Central memory CD8-positive, alpha-beta T cell (primary cell): ENCODE results near the gene TMEM174.

Source experiments
- ATAC-seq: fragments of 150-1000 bp; cut with Tn5 transposase; replicated peaks from 2 replicates; pipeline ENCODE4 v1.10.0; 2022; ENCODE audit warnings: mild to moderate bottlenecking, moderate FRiP score, moderate number of reproducible peaks; ENCODE audit not compliant: poor library complexity, severe bottlenecking; ENCODE audit errors: extremely low read depth
- DNase-seq, 2 donors: peaks; one replicate each; pipeline ENCODE4 v3.0.0; 2021; ENCODE audit warnings: low spot score in 2 of 2
- H3K27ac Mint-ChIP-seq: one replicate; pipeline ENCODE4 v1.8.0; 2022; ENCODE audit warnings: low read depth, mild to moderate bottlenecking, moderate library complexity, mixed read lengths
- H3K27me3 Mint-ChIP-seq: one replicate; pipeline ENCODE4 v1.8.0; 2022; ENCODE audit warnings: mixed read lengths
- H3K36me3 Mint-ChIP-seq: one replicate; pipeline ENCODE4 v1.8.0; 2022; ENCODE audit warnings: mild to moderate bottlenecking, moderate library complexity, mixed read lengths; ENCODE audit not compliant: insufficient read depth
- H3K4me1 Mint-ChIP-seq: one replicate; pipeline ENCODE4 v1.8.0; 2022; ENCODE audit warnings: mixed read lengths
- H3K4me3 Mint-ChIP-seq: one replicate; pipeline ENCODE4 v1.8.0; 2022; ENCODE audit warnings: mild to moderate bottlenecking, moderate library complexity, mixed read lengths
- H3K9me3 Mint-ChIP-seq: one replicate; pipeline ENCODE4 v1.8.0; 2022; ENCODE audit warnings: mixed read lengths

The TMEM174 gene

GRCh38 chr5:73139485-73139884 is 33.5 kb upstream of the TMEM174 start:
- Mint-ChIP-seq H3K4me1 (peaks cover 5% of the 10 kb centered on the region), H3K27me3 (peaks cover 39% of the 10 kb centered on the region), H3K4me3 (no peak overlapping the region), H3K9me3 (no peaks in the 10 kb centered on the region), H3K27ac (no peak overlapping the region), H3K36me3 (peaks cover 4% of the 10 kb centered on the region)
- ATAC-seq (no peak), DNase-seq (no peak)

DNA sequence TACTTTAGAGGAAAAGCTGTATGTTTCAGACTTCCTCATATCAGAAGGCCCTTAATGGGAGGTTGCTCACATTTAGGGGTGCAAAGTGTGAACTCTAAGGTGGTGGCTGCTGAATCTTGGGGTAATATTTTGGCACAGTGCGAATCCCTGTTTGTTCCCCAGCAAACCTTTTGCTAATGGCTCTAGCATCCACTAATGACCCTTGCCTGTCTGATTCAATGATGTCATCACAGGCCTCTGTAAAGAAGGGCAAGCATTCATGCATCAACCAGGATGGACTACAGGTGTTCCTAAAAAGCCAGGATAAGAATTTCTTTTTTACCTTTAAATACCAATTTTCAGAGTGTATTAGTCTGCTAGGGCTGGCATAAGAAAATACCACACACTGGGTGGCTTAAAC is 32.2 kb upstream of the TMEM174 start:
- Mint-ChIP-seq H3K4me3 (no peak overlapping the region), H3K4me1 (no peaks in the 10 kb centered on the region), H3K27me3 (peaks cover 48% of the 10 kb centered on the region), H3K36me3 (no peaks in the 10 kb centered on the region), H3K9me3 (no peaks in the 10 kb centered on the region), H3K27ac (no peak overlapping the region)
- DNase-seq, result no peak
- no peak for ATAC-seq

DNA sequence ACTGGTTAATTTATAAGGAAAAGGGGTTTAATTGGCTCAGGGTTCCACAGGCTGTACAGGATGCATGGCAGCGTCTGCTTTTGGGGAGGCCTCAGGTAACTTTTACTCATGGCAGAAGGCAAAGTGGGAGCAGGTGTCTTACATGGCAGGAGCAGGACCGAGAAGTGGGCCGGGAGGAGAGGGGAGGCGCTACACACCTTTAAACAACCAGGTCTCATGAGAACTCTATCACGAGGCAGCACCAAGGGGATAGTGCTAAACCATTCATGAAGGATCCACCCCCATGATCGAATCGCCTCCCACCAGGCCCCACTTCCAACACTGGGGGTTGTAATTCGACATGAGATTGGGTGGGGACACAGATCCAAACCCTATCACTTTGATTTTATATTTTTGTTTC is 31.0 kb upstream of the TMEM174 start:
- Mint-ChIP-seq H3K27me3 (peaks cover 53% of the 10 kb centered on the region), H3K9me3 (no peaks in the 10 kb centered on the region), H3K4me3 (no peak overlapping the region), H3K36me3 (no peaks in the 10 kb centered on the region), H3K27ac (no peak overlapping the region), H3K4me1 (no peaks in the 10 kb centered on the region)
- DNase-seq (no peak), ATAC-seq (no peak)

- Mint-ChIP-seq H3K4me1 (no peaks in the 10 kb centered on the region), H3K9me3 (no peaks in the 10 kb centered on the region), H3K36me3 (no peaks in the 10 kb centered on the region), H3K27me3 (peaks cover 38% of the 10 kb centered on the region), H3K4me3 (no peak overlapping the region), H3K27ac (no peak overlapping the region)
- ATAC-seq (no peak), DNase-seq (no peak)
These were observed 29.3 kb upstream of the TMEM174 start for GRCh38 chr5:73143716-73144115.

- ATAC-seq (no peak), DNase-seq (no peak)
- H3K9me3 Mint-ChIP-seq, result no peaks in the 10 kb centered on the region
- H3K4me1 Mint-ChIP-seq, result peaks cover 4% of the 10 kb centered on the region
- no peak overlapping the region for H3K27ac Mint-ChIP-seq
- peaks cover 17% of the 10 kb centered on the region for H3K27me3 Mint-ChIP-seq
- no peak overlapping the region for H3K4me3 Mint-ChIP-seq
- H3K36me3 Mint-ChIP-seq, result no peaks in the 10 kb centered on the region
These were observed 23.5 kb upstream of the TMEM174 start for GRCh38 chr5:73149540-73149939.

DNA sequence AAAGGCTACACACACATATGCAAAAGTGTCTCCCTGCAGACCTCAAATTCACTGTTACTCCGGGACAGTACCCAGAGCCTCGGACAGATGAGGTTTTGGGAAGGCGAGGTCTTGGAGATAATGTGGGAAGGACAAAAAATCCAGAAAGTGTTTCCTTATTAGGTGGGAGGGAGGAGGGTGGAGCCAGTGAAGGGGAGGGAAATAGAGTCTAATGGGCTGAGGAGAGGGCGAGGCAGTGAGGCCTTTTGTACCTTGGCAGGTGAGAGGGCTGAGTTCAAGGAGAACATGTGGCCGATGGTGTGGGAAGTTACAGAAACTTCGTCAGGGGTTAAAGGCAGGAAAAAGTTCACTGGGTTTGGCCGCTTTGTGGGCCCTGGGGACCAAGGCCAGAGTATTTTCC is 22.1 kb upstream of the TMEM174 start:
- Mint-ChIP-seq H3K4me3 (no peak overlapping the region), H3K27ac (no peak overlapping the region), H3K36me3 (no peaks in the 10 kb centered on the region), H3K9me3 (no peaks in the 10 kb centered on the region), H3K27me3 (peaks cover 19% of the 10 kb centered on the region), H3K4me1 (peaks cover 4% of the 10 kb centered on the region)
- ATAC-seq (no peak), DNase-seq (no peak)

GRCh38 chr5:73151766-73152410 is 21.1 kb upstream of the TMEM174 start:
- no peak overlapping the region for H3K4me3 Mint-ChIP-seq
- no peaks in the 10 kb centered on the region for H3K9me3 Mint-ChIP-seq
- no peak overlapping the region for H3K27ac Mint-ChIP-seq
- H3K27me3 Mint-ChIP-seq, result peaks cover 19% of the 10 kb centered on the region
- H3K4me1 Mint-ChIP-seq, result peaks cover 4% of the 10 kb centered on the region
- DNase-seq (no peak), ATAC-seq (no peak)
- H3K36me3 Mint-ChIP-seq, result no peaks in the 10 kb centered on the region

DNA sequence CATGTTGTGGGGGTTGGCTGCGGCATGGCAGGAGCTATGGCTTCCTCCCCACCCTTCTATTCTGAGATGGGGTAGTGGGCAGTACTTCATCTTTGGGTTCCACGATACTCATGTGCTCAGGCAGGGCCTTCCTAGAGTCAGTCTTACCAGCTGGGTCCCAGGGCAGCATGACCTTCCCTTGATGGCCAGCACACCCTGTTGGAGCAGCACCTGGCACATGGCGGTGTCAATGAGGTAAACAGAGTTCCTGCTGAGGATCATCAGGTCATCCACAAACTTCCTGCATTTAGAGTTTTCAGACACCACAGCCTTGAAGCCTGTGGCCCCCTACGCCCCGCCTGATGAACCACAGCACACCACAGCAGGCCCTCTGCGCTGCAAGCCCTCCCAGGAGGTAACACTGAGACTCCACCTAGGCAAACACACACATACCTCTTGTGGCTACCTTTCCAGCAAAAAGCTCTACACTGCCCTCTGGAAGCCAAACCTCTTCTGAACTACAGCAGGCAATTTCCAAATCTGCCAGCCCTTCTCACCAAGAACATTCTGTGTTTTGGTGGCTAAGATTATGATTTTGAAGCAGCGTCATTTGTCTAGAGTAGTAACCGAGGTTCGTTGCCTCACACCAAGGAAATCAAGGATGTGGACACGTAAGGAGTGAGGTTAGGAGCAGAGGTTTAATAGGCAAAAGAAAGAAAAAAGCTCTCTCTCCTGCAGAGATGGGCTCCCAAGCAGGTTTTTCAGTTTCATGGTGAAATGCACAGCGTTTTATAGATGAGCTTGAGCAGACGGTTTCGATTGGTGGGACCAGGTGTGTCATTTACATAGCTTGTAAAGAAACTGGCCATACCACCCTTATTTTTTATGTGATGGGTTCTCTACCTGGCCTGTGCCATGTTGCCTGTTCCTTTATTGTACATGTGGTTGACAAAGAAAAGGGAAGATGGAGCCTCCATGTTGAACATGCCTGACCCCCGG is 20.3 kb upstream of the TMEM174 start:
- ATAC-seq (no peak), DNase-seq (no peak)
- Mint-ChIP-seq H3K9me3 (no peaks in the 10 kb centered on the region), H3K4me3 (no peak overlapping the region), H3K4me1 (peaks cover 4% of the 10 kb centered on the region), H3K27ac (no peak overlapping the region), H3K36me3 (peaks cover 2% of the 10 kb centered on the region), H3K27me3 (peaks cover 27% of the 10 kb centered on the region)

GRCh38 chr5:73153513-73153912 is 19.5 kb upstream of the TMEM174 start:
- H3K9me3 Mint-ChIP-seq, result no peaks in the 10 kb centered on the region
- H3K36me3 Mint-ChIP-seq, result peaks cover 2% of the 10 kb centered on the region
- H3K27me3 Mint-ChIP-seq, result peaks cover 35% of the 10 kb centered on the region
- no peak overlapping the region for H3K4me3 Mint-ChIP-seq
- H3K4me1 Mint-ChIP-seq, result peaks cover 4% of the 10 kb centered on the region
- H3K27ac Mint-ChIP-seq, result no peak overlapping the region
- ATAC-seq (no peak), DNase-seq (no peak)

GRCh38 chr5:73154208-73155006 is 18.6 kb upstream of the TMEM174 start:
- DNase-seq (no peak), ATAC-seq (no peak)
- Mint-ChIP-seq H3K4me1 (peaks cover 8% of the 10 kb centered on the region), H3K4me3 (no peak overlapping the region), H3K36me3 (peaks cover 2% of the 10 kb centered on the region), H3K27me3 (peaks cover 35% of the 10 kb centered on the region), H3K27ac (no peak overlapping the region), H3K9me3 (no peaks in the 10 kb centered on the region)

DNA sequence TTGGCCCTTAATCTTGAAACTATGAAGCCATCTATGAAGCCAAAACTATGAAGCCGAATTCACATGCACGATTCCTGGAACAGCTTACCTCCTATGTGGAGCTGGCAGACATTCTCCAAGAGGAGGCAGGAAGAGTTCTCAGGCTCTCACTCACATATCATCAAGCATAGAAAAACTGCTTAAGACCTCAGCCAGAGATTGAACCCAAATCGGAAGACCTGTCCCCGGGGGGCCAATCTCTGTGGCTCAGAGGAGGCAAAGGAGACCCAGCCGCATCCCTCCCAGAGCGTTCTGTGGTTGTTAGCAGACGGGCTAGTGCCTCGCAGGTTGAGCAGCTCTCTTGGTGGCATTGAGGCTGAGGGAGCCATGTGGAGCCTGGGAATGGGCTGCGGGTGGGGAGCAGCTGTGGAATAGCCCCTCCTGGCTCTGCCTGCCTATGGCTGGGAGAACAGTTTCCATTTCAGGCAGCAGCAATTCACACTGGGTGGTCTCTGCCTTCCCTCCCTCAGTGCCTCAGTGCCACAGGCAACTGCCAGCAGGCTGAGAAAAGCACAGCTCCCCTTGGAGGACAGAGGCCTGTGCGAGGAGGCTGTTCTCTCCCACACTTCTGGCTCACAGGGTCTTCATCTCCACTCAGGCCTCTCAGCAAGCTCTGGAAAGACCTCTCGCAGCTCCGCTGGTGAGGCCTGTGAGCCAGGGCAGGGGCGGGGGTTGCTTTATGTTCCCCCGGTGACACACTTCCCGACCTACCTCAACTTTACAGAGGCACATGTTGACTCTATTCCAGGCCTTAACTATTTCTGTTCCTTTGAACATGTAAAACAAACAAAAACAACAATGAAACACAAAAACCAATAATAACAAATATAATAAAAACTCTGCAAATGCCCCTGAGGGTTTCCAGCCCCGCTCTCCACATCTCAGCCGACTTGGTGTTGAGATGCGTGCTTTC is 17.4 kb upstream of the TMEM174 start:
- Mint-ChIP-seq H3K27me3 (peaks cover 35% of the 10 kb centered on the region), H3K9me3 (no peaks in the 10 kb centered on the region), H3K4me3 (no peak overlapping the region), H3K27ac (no peak overlapping the region), H3K4me1 (peaks cover 20% of the 10 kb centered on the region), H3K36me3 (peaks cover 4% of the 10 kb centered on the region)
- DNase-seq, result no peak
- no peak for ATAC-seq
